Activated CD4-positive, alpha-beta memory T cell treated with anti-CD3 and anti-CD28 coated beads, Interleukin-2, amount 10 ng/mL, durations not matched to agents 7 days and 5 days (primary cell): ENCODE measurements around the gene ZBTB6. TPM values are rescaled to one million over a fixed set of nuclear protein-coding genes. Genes with fewer than 3 reads are reported as not detected.

ENCODE experiments used
- CTCF ChIA-PET: fragments of 350-600 bp; sonication (Branson Sonifier 250); formaldehyde crosslinking; loops from one replicate; lab custom pipeline; 2021; ENCODE audit warnings: antibody characterized with exemption, inconsistent platforms; lab: Charles Lee
- POLR2A ChIA-PET: fragments of 350-600 bp; sonication (Branson Sonifier 250); formaldehyde crosslinking; loops from one replicate; lab custom pipeline; 2021; ENCODE audit warnings: antibody characterized with exemption; lab: Charles Lee
- DNase-seq: peaks from one replicate; pipeline ENCODE4 v3.0.0-alpha.2; 2020
- H3K27ac Mint-ChIP-seq: one replicate; pipeline ENCODE4 v1.8.0; 2021; ENCODE audit warnings: mild to moderate bottlenecking, mixed read lengths
- H3K27me3 Mint-ChIP-seq: one replicate; pipeline ENCODE4 v1.8.0; 2021; ENCODE audit warnings: mixed read lengths
- H3K36me3 Mint-ChIP-seq: one replicate; pipeline ENCODE4 v1.8.0; 2021; ENCODE audit warnings: low read depth, mixed read lengths
- H3K4me1 Mint-ChIP-seq: one replicate; pipeline ENCODE4 v1.8.0; 2021; ENCODE audit warnings: mixed read lengths
- H3K4me3 Mint-ChIP-seq: one replicate; pipeline ENCODE4 v1.8.0; 2021; ENCODE audit warnings: mild to moderate bottlenecking, mixed read lengths
- H3K9me3 Mint-ChIP-seq: one replicate; pipeline ENCODE4 v1.8.0; 2021; ENCODE audit warnings: mixed read lengths
- total RNA-seq, 2 experiments: library from RNA; stranded (reverse); gene quantifications; one replicate each; pipeline ENCODE4 v1.2.3, GENCODE V29; 2021

Gene ZBTB6
- total RNA-seq, 2 experiments from 2014 or later, result 12.1 to 12.7 TPM

DNA sequence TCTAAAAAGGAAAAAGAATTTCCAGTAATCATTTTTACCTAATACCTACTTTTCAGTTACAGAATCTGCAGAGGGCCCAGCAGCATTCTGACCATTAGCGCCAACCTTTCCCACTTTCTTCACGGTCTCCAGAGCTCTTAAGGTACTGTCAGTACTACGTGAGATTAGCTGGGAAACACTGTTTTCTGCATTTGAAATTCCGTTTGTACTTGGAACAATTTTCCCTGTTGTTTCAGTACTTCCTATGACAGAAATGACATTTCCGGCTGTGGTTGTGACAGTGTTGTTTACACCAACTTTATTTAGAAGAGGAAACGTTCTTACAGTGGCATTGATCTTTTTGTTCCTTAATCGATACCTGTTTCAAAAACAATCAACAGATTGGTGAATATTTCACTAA lies 47.8 kb downstream of the ZBTB6 start:
- Mint-ChIP-seq H3K27me3 (no peaks in the 10 kb centered on the region), H3K4me1 (no peaks in the 10 kb centered on the region), H3K9me3 (no peaks in the 10 kb centered on the region), H3K27ac (no peak overlapping the region), H3K4me3 (no peak overlapping the region), H3K36me3 (peaks cover 33% of the 10 kb centered on the region)
- DNase-seq, result no peak
- ChIA-PET CTCF (no interaction called here), POLR2A (no interaction called here)

DNA sequence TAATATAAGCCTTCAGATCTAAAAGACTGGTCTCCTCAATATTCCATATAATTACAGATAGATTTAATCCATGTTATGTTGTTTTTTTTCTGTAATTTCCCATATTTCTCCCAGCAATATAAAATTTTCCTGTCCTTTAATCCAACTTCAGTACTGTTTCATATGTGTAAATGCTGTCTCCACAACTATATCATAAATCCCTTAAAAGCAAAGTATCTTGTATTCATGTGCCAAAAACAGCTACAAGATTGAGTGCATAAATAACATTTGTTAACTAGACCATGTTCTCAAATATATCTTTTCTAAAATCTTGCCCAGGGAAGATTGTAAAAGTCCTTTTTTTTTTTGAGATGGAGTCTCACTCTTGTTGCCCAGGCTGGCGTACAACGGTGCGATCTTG lies 49.7 kb downstream of the ZBTB6 start:
- Mint-ChIP-seq H3K27ac (no peak overlapping the region), H3K36me3 (peaks cover 38% of the 10 kb centered on the region), H3K4me1 (no peaks in the 10 kb centered on the region), H3K9me3 (no peaks in the 10 kb centered on the region), H3K27me3 (no peaks in the 10 kb centered on the region), H3K4me3 (no peak overlapping the region)
- no peak for DNase-seq
- POLR2A ChIA-PET, result no interaction called here
- CTCF ChIA-PET, result no interaction called here

DNA sequence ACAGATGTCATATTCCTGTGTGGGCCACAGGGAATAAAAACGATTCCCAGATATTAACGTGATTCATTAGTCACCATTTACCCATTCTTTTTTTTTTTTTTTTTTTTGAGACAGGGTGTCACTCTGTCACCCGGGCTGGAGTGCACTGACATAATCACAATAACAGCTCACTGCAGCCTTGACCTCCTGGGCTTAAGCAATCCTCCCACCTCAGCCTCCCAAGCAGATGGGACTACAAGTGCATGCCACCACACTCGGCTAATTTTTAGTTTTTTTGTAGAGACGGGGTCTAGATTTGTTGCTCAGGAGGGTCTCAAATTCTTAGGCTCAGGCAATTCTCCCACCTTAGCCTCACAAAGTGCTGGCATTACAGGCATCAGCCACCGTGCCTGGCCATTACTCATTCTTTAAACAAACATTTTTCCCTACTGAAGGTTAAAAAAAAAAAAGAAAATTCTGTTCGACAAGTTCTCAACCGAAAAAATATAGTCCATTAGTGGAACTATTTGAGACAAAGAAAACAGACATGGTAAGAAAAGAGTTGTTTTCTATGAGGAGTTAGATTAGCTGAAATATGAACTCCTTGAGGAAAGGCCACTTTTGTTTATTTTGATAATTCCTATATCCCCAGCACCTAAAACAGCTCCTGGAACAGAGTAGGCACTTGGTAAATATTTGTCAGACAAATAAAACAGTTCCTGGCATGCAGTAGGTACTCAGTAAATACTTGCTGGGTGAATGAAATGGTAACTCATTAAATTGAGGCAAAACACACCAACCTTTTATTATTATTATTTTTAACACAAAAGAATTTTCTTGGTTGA lies 52.6 kb downstream of the ZBTB6 start:
- Mint-ChIP-seq H3K9me3 (no peaks in the 10 kb centered on the region), H3K4me1 (no peaks in the 10 kb centered on the region), H3K27me3 (no peaks in the 10 kb centered on the region), H3K27ac (no peak overlapping the region), H3K4me3 (no peak overlapping the region), H3K36me3 (peaks cover 53% of the 10 kb centered on the region)
- CTCF ChIA-PET, result no interaction called here
- no peak for DNase-seq
- POLR2A ChIA-PET, result no interaction called here

Other genes starting within 250 kb of the ZBTB6 start
- gene OR1L3, start 238.2 kb downstream of the ZBTB6 start, total RNA-seq, result not detected
- not detected for gene OR1L4, start 189.3 kb downstream of the ZBTB6 start, total RNA-seq
- gene OR1L6, start 171.0 kb downstream of the ZBTB6 start, total RNA-seq, result not detected
- not detected for gene OR5C1, start 124.4 kb downstream of the ZBTB6 start, total RNA-seq
- not detected for gene OR1K1, start 113.2 kb downstream of the ZBTB6 start, total RNA-seq
- gene PDCL, start 84.7 kb downstream of the ZBTB6 start, total RNA-seq, result 10 to 100 TPM; 23.0 to 24.2 TPM
- gene RC3H2, start 8.0 kb downstream of the ZBTB6 start, total RNA-seq, result 10 to 100 TPM; 51.4 to 55.1 TPM
- gene ZBTB26, start 18.2 kb upstream of the ZBTB6 start, total RNA-seq, result 1 to 10 TPM; 8.4 to 8.5 TPM
- 10 to 100 TPM; 26.5 to 32.3 TPM for gene RABGAP1, start 27.7 kb upstream of the ZBTB6 start, total RNA-seq
- gene GPR21, start 120.3 kb upstream of the ZBTB6 start, total RNA-seq, result under 1 TPM; 0.58 to 0.88 TPM